ENCODE data around the gene GPER1.

GRCh38 chr7:1045069-1046063 is 42.5 kb upstream of the GPER1 start:
- TF ChIP-seq, protein P1, sequence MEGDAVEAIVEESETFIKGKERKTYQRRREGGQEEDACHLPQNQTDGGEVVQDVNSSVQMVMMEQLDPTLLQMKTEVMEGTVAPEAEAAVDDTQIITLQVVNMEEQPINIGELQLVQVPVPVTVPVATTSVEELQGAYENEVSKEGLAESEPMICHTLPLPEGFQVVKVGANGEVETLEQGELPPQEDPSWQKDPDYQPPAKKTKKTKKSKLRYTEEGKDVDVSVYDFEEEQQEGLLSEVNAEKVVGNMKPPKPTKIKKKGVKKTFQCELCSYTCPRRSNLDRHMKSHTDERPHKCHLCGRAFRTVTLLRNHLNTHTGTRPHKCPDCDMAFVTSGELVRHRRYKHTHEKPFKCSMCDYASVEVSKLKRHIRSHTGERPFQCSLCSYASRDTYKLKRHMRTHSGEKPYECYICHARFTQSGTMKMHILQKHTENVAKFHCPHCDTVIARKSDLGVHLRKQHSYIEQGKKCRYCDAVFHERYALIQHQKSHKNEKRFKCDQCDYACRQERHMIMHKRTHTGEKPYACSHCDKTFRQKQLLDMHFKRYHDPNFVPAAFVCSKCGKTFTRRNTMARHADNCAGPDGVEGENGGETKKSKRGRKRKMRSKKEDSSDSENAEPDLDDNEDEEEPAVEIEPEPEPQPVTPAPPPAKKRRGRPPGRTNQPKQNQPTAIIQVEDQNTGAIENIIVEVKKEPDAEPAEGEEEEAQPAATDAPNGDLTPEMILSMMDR (conservative IDR thresholded peaks at IDR 0.05; ENCODE audit: low read length): no peak; the same call in 1 of the 2 replicates
- TF ChIP-seq EZH2phosphoT487 (IDR thresholded peaks at IDR 0.05; ENCODE audit: borderline replicate concordance, low read depth, low read length): no peak

Measured in OCI-LY7 (cell line).